Measurements from ENCODE around the gene BHLHE23.
"Not testable (repeated sequence)": the region's sequence is repeated elsewhere in the genome, so short reads cannot be mapped to it uniquely, and the experiment has no call there.

Gene BHLHE23

DNA sequence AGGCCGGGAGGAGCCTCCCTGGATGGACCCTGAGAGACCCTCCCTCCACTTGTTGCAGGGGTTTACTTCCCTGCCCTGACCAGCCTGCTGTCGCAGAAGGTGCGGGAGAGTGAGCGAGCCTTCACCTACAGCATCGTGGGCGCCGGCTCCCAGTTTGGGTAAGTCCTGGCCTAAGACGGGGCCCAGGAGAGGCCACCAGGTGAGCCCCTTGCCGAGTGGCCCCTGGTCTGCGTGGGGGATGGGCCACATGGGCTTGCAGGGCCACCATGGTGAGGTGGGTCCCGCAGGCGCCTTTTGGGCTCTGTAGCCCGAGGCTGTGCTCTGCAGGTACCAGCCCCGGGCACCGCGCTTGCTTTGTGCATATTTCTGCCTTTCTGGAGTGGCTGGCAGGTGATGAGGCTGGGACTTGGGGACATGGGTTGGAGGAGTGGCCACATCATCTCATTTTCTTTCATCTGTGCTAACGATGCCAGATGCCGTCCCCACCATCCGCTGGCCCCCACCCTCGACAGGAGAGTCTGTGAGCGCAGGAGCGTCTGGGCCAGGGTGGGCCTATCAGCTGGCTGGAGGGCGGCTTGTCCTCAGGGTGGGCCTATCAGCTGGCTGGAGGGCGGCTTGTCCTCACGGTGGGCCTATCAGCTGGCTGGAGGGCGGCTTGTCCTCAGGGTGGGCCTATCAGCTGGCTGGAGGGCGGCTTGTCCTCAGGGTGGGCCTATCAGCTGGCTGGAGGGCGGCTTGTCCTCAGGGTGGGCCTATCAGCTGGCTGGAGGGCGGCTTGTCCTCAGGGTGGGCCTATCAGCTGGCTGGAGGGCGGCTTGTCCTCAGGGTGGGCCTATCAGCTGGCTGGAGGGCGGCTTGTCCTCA is 46.1 kb downstream of the BHLHE23 start:
- DNase-seq = not testable (repeated sequence)

DNA sequence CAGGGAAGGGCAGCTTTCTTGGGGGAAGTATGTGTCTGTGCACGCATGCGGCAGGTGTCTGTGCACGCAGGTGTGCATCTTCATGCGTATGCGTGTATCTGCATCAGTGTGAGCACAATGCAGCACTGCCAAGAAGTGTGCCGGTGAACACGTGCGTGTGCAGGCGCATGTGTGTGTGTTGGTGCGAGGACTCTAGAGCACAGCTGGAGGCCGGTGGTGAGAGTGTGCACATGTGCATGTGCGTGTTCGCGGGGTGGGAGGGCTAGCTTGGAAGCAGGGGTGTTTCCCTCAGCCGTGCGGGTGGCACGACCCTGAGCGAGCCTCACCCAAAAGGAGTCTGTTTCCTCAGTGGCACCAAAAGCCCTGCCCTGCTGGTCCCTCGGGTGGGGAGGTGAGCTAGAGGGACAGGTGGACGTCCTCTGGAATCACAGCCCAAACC is 46.7 kb downstream of the BHLHE23 start:
- DNase-seq = no peak

GRCh38 chr20:62959101-62959971 is 47.4 kb downstream of the BHLHE23 start:
- no peak for DNase-seq

DNA sequence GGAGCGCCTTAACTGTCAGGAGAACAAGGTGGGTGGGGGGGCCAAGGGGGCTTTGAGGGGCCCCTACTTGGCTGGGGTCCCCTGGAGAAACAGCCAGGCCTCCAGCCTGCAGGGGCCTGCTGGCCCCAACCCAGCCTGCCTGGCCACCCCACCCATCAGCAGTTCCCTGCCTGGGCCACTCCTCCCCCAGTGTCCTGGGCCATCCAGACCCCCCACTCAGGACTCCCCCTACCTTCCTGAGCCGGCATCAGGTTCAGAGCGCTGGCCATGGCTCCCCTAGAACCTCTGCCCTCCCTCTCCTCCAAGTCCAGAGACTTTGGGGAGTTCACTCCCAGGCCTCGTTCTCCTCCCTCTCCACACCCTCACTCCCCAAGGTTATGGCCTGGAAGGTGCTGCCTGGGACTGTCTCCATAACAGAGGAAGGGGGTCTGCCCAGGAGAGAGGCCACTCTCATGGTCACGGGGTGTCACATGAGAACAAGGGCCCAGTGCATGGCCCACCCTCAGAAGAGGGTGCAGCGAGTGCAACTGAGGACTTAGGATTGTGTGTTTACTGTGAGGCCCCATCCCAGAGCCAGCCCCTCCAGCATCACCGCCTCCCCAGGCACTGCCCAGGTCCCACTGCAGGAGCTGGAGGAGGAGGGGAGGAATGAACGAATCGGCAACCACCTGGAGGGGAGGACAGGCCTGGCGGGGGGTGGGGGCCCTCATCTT is 48.2 kb downstream of the BHLHE23 start:
- no peak for DNase-seq

GRCh38 chr20:62957136-62958117 is 49.3 kb downstream of the BHLHE23 start:
- DNase-seq = no peak

DNA sequence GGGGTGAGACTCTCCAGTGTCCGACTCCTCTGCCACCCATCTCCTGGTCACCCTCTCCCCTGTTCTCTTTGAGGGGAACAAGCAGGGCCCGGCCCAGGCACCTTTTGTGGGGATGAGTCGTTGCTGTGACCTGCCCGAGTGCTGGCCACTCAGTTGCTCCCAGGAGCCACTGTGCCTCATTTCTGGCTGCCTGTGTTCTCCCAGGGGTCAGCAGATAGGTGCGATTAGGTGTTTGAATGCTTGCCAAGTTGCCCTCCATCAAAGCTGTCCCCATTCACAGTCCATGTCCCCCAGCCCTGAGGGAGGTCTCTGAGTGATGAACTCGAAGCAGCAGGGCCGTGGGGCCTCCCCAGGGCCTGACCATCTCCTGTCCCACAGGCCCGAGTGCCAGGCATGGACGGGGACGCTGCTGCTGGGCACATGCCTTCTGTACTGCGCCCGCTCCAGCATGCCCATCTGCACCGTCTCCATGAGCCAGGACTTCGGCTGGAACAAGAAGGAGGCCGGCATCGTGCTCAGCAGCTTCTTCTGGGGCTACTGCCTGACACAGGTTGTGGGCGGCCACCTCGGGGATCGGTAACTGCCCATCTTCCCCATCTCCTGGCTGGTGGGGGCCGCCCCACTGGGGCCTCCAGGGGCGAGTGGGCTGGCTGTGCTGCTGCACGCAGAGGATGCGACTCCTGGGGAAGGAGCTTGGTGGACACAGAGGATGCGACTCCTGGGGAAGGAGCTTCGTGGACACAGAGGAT is 50.2 kb downstream of the BHLHE23 start:
- no peak for DNase-seq

Data from right kidney (tissue), 1 donor.